SK-N-MC (cell line): Measurements from ENCODE around the gene C6orf47.
A peak's percentile ranks its signal among the peaks of the same experiment; 100 is the strongest.

ENCODE experiments used
- DNase-seq: peaks from one replicate; pipeline ENCODE4 v3.0.0-alpha.2; 2011; ENCODE audit warnings: low read depth, low spot score
- H3K27ac ChIP-seq: fragments of 200-600 bp; sonication (generic); 2 replicates; pipeline ENCODE4 v1.5.1; 2016; ENCODE audit warnings: mixed run types
- H3K36me3 ChIP-seq: fragments of 200-600 bp; sonication (generic); 2 replicates; pipeline ENCODE4 v1.6.1; 2017; ENCODE audit warnings: antibody characterized with exemption, low read length, mixed read lengths; ENCODE audit not compliant: insufficient read depth
- H3K4me3 ChIP-seq: fragments of 200-600 bp; sonication (generic); 2 replicates; pipeline ENCODE4 v1.5.1; 2016
- H3K9ac ChIP-seq: fragments of 200-600 bp; sonication (generic); 2 replicates; pipeline ENCODE4 v1.8.0; 2017; ENCODE audit warnings: mixed run types, mixed read lengths; ENCODE audit not compliant: insufficient read length
- H3K9me3 ChIP-seq: fragments of 200-600 bp; sonication (generic); 2 replicates; pipeline ENCODE4 v1.6.1; 2017; ENCODE audit warnings: low read depth, mild to moderate bottlenecking, antibody characterized with exemption, low read length, moderate library complexity, mixed read lengths
- EZH2 ChIP-seq: fragments of 200-600 bp; sonication (generic); IDR thresholded peaks from one replicate; pipeline ENCODE4 v1.6.1; 2017; ENCODE audit warnings: antibody characterized with exemption
- FOXP2 ChIP-seq: optimal IDR thresholded peaks from 2 replicates; pipeline ENCODE3; 2011; ENCODE audit warnings: mild to moderate bottlenecking, moderate library complexity; ENCODE audit not compliant: insufficient read depth; ENCODE audit errors: extremely low read length, control extremely low read depth
- POLR2AphosphoS5 ChIP-seq: IDR thresholded peaks from 2 replicates; pipeline ENCODE4 v1.6.1; 2012; ENCODE audit warnings: mild to moderate bottlenecking, low read depth, low read length, borderline replicate concordance

C6orf47 gene

GRCh38 chr6:31658983-31659648 is 1.5 kb downstream of the C6orf47 start:
- H3K9me3 ChIP-seq, result no peaks in the 10 kb centered on the region
- DNase-seq, result no peak
- no peak overlapping the region for H3K27ac ChIP-seq
- TF ChIP-seq POLR2AphosphoS5, result no peak
- H3K4me3 ChIP-seq, result peak overlapping the region; percentile 98
- H3K9ac ChIP-seq, result peak overlapping the region; percentile 93
- peaks cover 20% of the 10 kb centered on the region for H3K36me3 ChIP-seq

GRCh38 chr6:31658158-31658688 is 2.4 kb downstream of the C6orf47 start:
- TF ChIP-seq POLR2AphosphoS5 (no peak), EZH2 (no peak)
- Histone ChIP-seq H3K9me3 (no peaks in the 10 kb centered on the region), H3K27ac (no peak overlapping the region), H3K36me3 (peaks cover 13% of the 10 kb centered on the region; the same call in 1 of the 2 replicates), H3K9ac (no peak overlapping the region), H3K4me3 (no peak overlapping the region)
- DNase-seq, result no peak

- Histone ChIP-seq H3K27ac (no peak overlapping the region), H3K4me3 (no peak overlapping the region), H3K36me3 (peaks cover 11% of the 10 kb centered on the region; the same call in 1 of the 2 replicates), H3K9ac (no peak overlapping the region), H3K9me3 (no peaks in the 10 kb centered on the region)
- TF ChIP-seq EZH2 (no peak), FOXP2 (no peak), POLR2AphosphoS5 (no peak)
- DNase-seq, result no peak
These were observed 3.0 kb downstream of the C6orf47 start for GRCh38 chr6:31657406-31658157.

GRCh38 chr6:31655349-31656237 is 5.0 kb downstream of the C6orf47 start, which contains the start of gene APOM:
Gene APOM (plus strand): TSS chr6:31655894. CDS start chr6:31655967, 73 bp downstream.
- TF ChIP-seq FOXP2, result no peak
- TF ChIP-seq EZH2, result no peak
- no peak for TF ChIP-seq POLR2AphosphoS5
- Histone ChIP-seq H3K9me3 (no peaks in the 10 kb centered on the region), H3K27ac (peak within 1 kb of the TSS; percentile 8; the same call in 1 of the 2 replicates), H3K4me3 (no peak within 1 kb of the TSS), H3K36me3 (peaks cover 4% of the 10 kb centered on the region; the same call in 1 of the 2 replicates), H3K9ac (no peak within 1 kb of the TSS)
- DNase-seq, result no peak

GRCh38 chr6:31654574-31655348 is 5.8 kb downstream of the C6orf47 start:
- TF ChIP-seq POLR2AphosphoS5 (no peak), EZH2 (no peak), FOXP2 (no peak)
- Histone ChIP-seq H3K27ac (no peak overlapping the region), H3K4me3 (no peak overlapping the region), H3K9me3 (no peaks in the 10 kb centered on the region), H3K36me3 (peaks cover 7% of the 10 kb centered on the region; the same call in 1 of the 2 replicates), H3K9ac (no peak overlapping the region)
- DNase-seq, result no peak

- peak overlapping the region; percentile 84 for H3K9ac ChIP-seq
- DNase-seq, result no peak
- H3K4me3 ChIP-seq, result peak overlapping the region; percentile 85
- H3K9me3 ChIP-seq, result no peaks in the 10 kb centered on the region
- H3K36me3 ChIP-seq, result peaks cover 22% of the 10 kb centered on the region
- peak overlapping the region; percentile 95 for H3K27ac ChIP-seq
- TF ChIP-seq EZH2, result no peak
- TF ChIP-seq POLR2AphosphoS5, result peak; percentile 84
- TF ChIP-seq FOXP2, result no peak
These were observed 7.5 kb downstream of the C6orf47 start for GRCh38 chr6:31652925-31653724.
